SH-SY5Y (cell line): ENCODE data around the gene RAD1.

Source experiments
- GATA2 ChIP-seq: IDR thresholded peaks from 2 replicates; pipeline ENCODE4 v1.6.1; 2011; ENCODE audit warnings: mild to moderate bottlenecking, low read depth, low read length
- GATA3 ChIP-seq: IDR thresholded peaks from 2 replicates; pipeline ENCODE4 v1.6.1; 2011; ENCODE audit warnings: low read depth, mild to moderate bottlenecking, low read length, moderate library complexity

DNA sequence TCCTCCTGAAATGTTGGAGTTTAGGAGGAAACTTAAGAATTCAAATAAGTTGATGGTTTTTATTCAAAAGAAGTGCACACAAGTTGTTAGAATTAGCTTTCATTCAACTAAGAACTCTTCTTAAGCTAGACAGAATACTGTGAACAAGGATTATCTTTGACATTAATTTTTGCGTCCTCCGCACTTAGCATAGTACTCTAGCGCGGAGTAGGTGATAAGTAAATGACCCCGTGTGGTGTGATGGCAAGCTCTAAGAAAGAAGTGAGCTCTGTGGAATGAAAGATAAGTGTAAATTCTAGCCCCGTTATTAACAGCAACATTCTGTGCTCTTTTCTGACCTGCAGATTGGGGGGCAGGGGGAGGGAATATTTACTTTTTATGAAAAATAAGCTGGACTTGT is 1.2 kb upstream of the RAD1 start:
- TF ChIP-seq GATA2 = no peak
- no peak for TF ChIP-seq GATA3
